Hepatocyte (in vitro differentiated cells): ENCODE data around the gene ABCB11.

Experiments
- EZH2 ChIP-seq: fragments of 200-600 bp; sonication (generic); IDR thresholded peaks from 2 replicates; pipeline ENCODE4 v1.6.1; 2016; ENCODE audit warnings: antibody characterized with exemption, mild to moderate bottlenecking, borderline replicate concordance
- EZH2phosphoT487 ChIP-seq: fragments of 200-600 bp; sonication (generic); IDR thresholded peaks from one replicate; pipeline ENCODE4 v1.6.1; 2018; ENCODE audit warnings: antibody characterized with exemption, mild to moderate bottlenecking, low read depth, moderate library complexity; ENCODE audit not compliant: unreplicated experiment, severe bottlenecking
- TF ChIP-seq, protein P1 (sequence below): fragments of 200-600 bp; sonication (generic); IDR thresholded peaks from 2 replicates; pipeline ENCODE4 v1.5.1; 2016; ENCODE audit warnings: antibody characterized with exemption, mild to moderate bottlenecking; ENCODE audit not compliant: poor library complexity

DNA sequence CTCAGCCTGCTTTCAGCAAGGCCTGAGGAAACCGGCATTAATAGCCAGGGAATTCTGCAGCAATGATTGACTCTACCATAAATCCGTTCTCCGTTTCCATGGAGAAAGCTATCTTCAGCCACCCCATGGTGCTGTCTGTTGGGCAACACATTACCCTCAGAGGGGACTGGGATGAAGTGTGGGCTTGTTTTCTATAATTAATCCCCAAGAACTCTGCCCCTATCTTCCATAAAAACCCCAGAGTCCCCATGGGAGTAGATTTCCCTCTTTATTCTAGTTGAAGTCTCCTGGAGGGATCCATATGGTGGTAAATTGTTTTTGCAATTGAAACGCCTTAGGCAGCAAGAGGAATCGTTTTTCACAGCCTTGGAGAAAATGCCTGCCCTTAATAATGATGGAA lies 120.8 kb downstream of the ABCB11 start:
- TF ChIP-seq, protein P1, sequence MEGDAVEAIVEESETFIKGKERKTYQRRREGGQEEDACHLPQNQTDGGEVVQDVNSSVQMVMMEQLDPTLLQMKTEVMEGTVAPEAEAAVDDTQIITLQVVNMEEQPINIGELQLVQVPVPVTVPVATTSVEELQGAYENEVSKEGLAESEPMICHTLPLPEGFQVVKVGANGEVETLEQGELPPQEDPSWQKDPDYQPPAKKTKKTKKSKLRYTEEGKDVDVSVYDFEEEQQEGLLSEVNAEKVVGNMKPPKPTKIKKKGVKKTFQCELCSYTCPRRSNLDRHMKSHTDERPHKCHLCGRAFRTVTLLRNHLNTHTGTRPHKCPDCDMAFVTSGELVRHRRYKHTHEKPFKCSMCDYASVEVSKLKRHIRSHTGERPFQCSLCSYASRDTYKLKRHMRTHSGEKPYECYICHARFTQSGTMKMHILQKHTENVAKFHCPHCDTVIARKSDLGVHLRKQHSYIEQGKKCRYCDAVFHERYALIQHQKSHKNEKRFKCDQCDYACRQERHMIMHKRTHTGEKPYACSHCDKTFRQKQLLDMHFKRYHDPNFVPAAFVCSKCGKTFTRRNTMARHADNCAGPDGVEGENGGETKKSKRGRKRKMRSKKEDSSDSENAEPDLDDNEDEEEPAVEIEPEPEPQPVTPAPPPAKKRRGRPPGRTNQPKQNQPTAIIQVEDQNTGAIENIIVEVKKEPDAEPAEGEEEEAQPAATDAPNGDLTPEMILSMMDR = no peak
- TF ChIP-seq EZH2 = no peak
- TF ChIP-seq EZH2phosphoT487 = no peak
